MM.1S (cell line): ENCODE data around the gene RPS6KA4.

ENCODE experiments used
- DNase-seq: peaks from one replicate; pipeline ENCODE4 v3.0.0-alpha.2; 2015
- H2AFZ ChIP-seq: fragments of 300-600 bp; sonication (generic); 2 replicates; pipeline ENCODE4 v1.6.0; 2016; ENCODE audit warnings: antibody characterized with exemption, low read length
- H3F3A ChIP-seq: fragments of 300-600 bp; sonication (generic); 2 replicates; pipeline ENCODE4 v1.6.1; 2016; ENCODE audit warnings: mild to moderate bottlenecking, antibody characterized with exemption, low read length, moderate library complexity, mixed read lengths; ENCODE audit not compliant: insufficient read depth
- H3K27ac ChIP-seq: fragments of 300-600 bp; sonication (generic); 2 replicates; pipeline ENCODE4 v1.5.1; 2016; ENCODE audit warnings: mild to moderate bottlenecking, low read length
- H3K27me3 ChIP-seq: fragments of 300-600 bp; sonication (generic); replicated peaks from 2 replicates; pipeline ENCODE4 v1.6.0; 2016; ENCODE audit warnings: low read length; ENCODE audit not compliant: insufficient read depth
- H3K36me3 ChIP-seq: fragments of 300-600 bp; sonication (generic); replicated peaks from 2 replicates; pipeline ENCODE4 v1.6.1; 2016; ENCODE audit warnings: mild to moderate bottlenecking, low read length, mixed read lengths; ENCODE audit not compliant: insufficient read depth
- H3K4me1 ChIP-seq: fragments of 300-600 bp; sonication (generic); 2 replicates; pipeline ENCODE4 v1.6.1; 2016; ENCODE audit warnings: low read length, mixed read lengths
- H3K4me2 ChIP-seq: fragments of 300-600 bp; sonication (generic); 2 replicates; pipeline ENCODE4 v1.6.0; 2016; ENCODE audit warnings: low read depth, low read length
- H3K4me3 ChIP-seq: fragments of 300-600 bp; sonication (generic); 2 replicates; pipeline ENCODE4 v1.5.1; 2016; ENCODE audit warnings: low read length, mixed read lengths
- H3K79me2 ChIP-seq: fragments of 300-600 bp; sonication (generic); 2 replicates; pipeline ENCODE4 v1.6.1; 2016; ENCODE audit warnings: mixed run types, low read length, mixed read lengths
- H3K9ac ChIP-seq: fragments of 300-600 bp; sonication (generic); 2 replicates; pipeline ENCODE4 v1.6.1; 2016; ENCODE audit warnings: low read length, mixed read lengths
- H3K9me2 ChIP-seq: fragments of 300-600 bp; sonication (generic); replicated peaks from 2 replicates; pipeline ENCODE4 v1.6.1; 2016; ENCODE audit warnings: mild to moderate bottlenecking, low read length, mixed read lengths; ENCODE audit not compliant: insufficient read depth
- H3K9me3 ChIP-seq: fragments of 300-600 bp; sonication (generic); replicated peaks from 2 replicates; pipeline ENCODE4 v1.6.1; 2016; ENCODE audit warnings: mild to moderate bottlenecking, low read length, mixed read lengths; ENCODE audit not compliant: insufficient read depth
- H4K20me1 ChIP-seq: fragments of 300-600 bp; sonication (generic); 2 replicates; pipeline ENCODE4 v1.6.1; 2016; ENCODE audit warnings: mild to moderate bottlenecking, low read length, moderate library complexity, mixed read lengths; ENCODE audit not compliant: insufficient read depth
- CTCF ChIP-seq: fragments of 300-600 bp; sonication (generic); IDR thresholded peaks from 2 replicates; pipeline ENCODE4 v1.5.1; 2016; ENCODE audit warnings: antibody characterized with exemption, low read length, mixed read lengths
- EZH2 ChIP-seq: fragments of 300-600 bp; sonication (generic); optimal IDR thresholded peaks from 2 replicates; pipeline ENCODE3; 2017; ENCODE audit warnings: low read depth, mild to moderate bottlenecking, antibody characterized with exemption, low read length, mixed read lengths
- EZH2phosphoT487 ChIP-seq: fragments of 300-600 bp; sonication (generic); IDR thresholded peaks from 2 replicates; pipeline ENCODE4 v1.6.1; 2018; ENCODE audit warnings: antibody characterized with exemption, low read length

The RPS6KA4 gene

GRCh38 chr11:64400102-64400501, 41.1 kb downstream of the RPS6KA4 start:
- H3K4me2 ChIP-seq, result no peak overlapping the region
- no peaks in the 10 kb centered on the region for H3K4me1 ChIP-seq
- no peak overlapping the region for H2AFZ ChIP-seq
- no peaks in the 10 kb centered on the region for H3K36me3 ChIP-seq
- H3F3A ChIP-seq, result no peaks in the 10 kb centered on the region
- H3K79me2 ChIP-seq, result no peaks in the 10 kb centered on the region
- no peaks in the 10 kb centered on the region for H4K20me1 ChIP-seq
- H3K27ac ChIP-seq, result no peak overlapping the region
- H3K9me2 ChIP-seq, result no peaks in the 10 kb centered on the region
- peaks cover 87% of the 10 kb centered on the region for H3K27me3 ChIP-seq
- H3K9ac ChIP-seq, result no peak overlapping the region
- DNase-seq, result no peak
- H3K9me3 ChIP-seq, result no peaks in the 10 kb centered on the region
- no peak for TF ChIP-seq EZH2phosphoT487
- no peak overlapping the region for H3K4me3 ChIP-seq

- Histone ChIP-seq H3K9me3 (no peaks in the 10 kb centered on the region), H3K27me3 (peaks cover 87% of the 10 kb centered on the region), H3K9me2 (no peaks in the 10 kb centered on the region), H4K20me1 (no peaks in the 10 kb centered on the region), H3K36me3 (no peaks in the 10 kb centered on the region), H3K4me3 (no peak overlapping the region), H3K9ac (no peak overlapping the region), H3K79me2 (no peaks in the 10 kb centered on the region), H3K27ac (no peak overlapping the region), H3K4me1 (no peaks in the 10 kb centered on the region), H3F3A (no peaks in the 10 kb centered on the region), H2AFZ (no peak overlapping the region), H3K4me2 (no peak overlapping the region)
- DNase-seq, result no peak
- TF ChIP-seq CTCF (no peak), EZH2 (no peak), EZH2phosphoT487 (no peak)
Observed at GRCh38 chr11:64400667-64401066, 41.7 kb downstream of the RPS6KA4 start.

- H3K4me2 ChIP-seq, result no peak overlapping the region
- H3K27me3 ChIP-seq, result peaks cover 87% of the 10 kb centered on the region
- no peak overlapping the region for H2AFZ ChIP-seq
- no peaks in the 10 kb centered on the region for H3K36me3 ChIP-seq
- H4K20me1 ChIP-seq, result no peaks in the 10 kb centered on the region
- no peaks in the 10 kb centered on the region for H3F3A ChIP-seq
- no peak overlapping the region for H3K9ac ChIP-seq
- TF ChIP-seq EZH2 (no peak), EZH2phosphoT487 (no peak), CTCF (no peak)
- no peaks in the 10 kb centered on the region for H3K9me3 ChIP-seq
- no peak for DNase-seq
- H3K79me2 ChIP-seq, result no peaks in the 10 kb centered on the region
- H3K9me2 ChIP-seq, result no peaks in the 10 kb centered on the region
- H3K4me1 ChIP-seq, result no peaks in the 10 kb centered on the region
- no peak overlapping the region for H3K27ac ChIP-seq
- H3K4me3 ChIP-seq, result no peak overlapping the region
Observed at GRCh38 chr11:64401775-64402174, 42.8 kb downstream of the RPS6KA4 start.

- H3F3A ChIP-seq, result no peaks in the 10 kb centered on the region
- no peak overlapping the region for H3K27ac ChIP-seq
- H2AFZ ChIP-seq, result no peak overlapping the region
- no peak overlapping the region for H3K9ac ChIP-seq
- no peaks in the 10 kb centered on the region for H3K9me3 ChIP-seq
- H3K4me2 ChIP-seq, result no peak overlapping the region
- H3K4me1 ChIP-seq, result no peaks in the 10 kb centered on the region
- no peak overlapping the region for H3K4me3 ChIP-seq
- DNase-seq, result no peak
- TF ChIP-seq EZH2phosphoT487 (no peak), CTCF (no peak), EZH2 (no peak)
- H3K9me2 ChIP-seq, result no peaks in the 10 kb centered on the region
- peaks cover 87% of the 10 kb centered on the region for H3K27me3 ChIP-seq
- no peaks in the 10 kb centered on the region for H4K20me1 ChIP-seq
- no peaks in the 10 kb centered on the region for H3K36me3 ChIP-seq
- H3K79me2 ChIP-seq, result no peaks in the 10 kb centered on the region
Observed at GRCh38 chr11:64403106-64403505, 44.1 kb downstream of the RPS6KA4 start.
